ELF-1 (cell line): Measurements from ENCODE around the gene CCT6B.

Experiments
- DNase-seq: peaks from one replicate; pipeline ENCODE4 v3.0.0-alpha.2; 2016; ENCODE audit warnings: low read depth, low spot score

Gene CCT6B

DNA sequence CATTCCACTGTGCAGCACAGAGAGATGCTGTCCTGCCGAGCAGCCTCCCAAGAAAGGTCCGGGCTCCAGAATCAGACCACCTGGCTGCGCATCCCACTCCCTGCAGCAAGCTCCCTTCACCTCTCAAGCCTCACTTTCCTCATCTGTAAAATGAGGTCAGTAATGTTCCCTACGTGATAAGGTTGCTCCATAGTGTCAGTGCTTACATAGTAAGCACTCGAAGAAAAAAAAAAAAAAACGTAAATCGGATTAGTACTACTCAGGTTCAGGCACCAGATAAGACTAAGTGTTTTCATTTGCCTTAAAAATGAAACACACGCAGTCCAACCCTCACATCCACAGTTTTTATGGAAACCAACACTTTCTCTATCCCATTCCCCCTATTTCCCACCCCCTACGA, 76.7 kb downstream of the CCT6B start:
- DNase-seq = no peak

DNA sequence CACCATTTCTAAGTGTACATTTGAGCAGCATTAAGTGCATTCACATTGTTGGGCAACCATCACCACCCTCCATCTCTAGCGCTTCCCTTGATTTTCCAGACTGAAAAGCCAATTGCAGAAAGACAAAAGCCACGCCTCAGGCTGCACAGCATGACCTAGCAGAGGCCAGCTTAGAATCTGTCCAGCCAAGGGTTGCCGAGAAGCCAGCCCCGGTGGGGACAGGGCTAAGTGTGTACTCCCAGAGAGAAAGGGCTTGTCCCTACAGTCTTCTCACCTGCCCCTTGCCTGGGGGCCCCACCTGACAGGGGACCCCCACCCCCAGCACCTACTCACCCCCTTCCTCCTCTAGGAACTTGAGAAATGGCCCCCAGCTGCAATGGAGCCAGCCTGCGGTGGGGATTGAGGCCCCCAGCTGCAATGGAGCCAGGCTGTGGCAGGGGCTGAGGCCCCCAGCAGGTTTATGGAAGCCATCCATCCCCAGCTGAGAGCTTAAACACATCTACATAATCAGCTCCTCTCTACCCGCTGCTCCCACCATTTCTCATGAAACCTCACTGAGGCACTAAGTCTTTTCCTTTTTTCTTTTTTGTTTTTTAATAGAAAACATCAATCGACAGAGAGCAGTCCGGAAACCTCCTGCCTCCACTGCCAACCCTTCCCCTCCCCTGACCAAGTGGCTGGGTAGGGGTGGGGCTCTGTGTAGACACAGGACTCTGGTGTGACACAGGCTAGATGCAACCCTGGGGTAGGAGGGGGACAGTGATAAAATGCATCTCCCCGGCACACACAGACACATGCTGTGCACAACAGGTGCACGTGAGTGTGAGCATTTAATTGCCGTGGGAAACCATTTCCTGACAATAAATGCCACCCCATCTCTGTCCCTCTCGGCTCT, 77.9 kb downstream of the CCT6B start:
- peak; percentile 64 for DNase-seq

DNA sequence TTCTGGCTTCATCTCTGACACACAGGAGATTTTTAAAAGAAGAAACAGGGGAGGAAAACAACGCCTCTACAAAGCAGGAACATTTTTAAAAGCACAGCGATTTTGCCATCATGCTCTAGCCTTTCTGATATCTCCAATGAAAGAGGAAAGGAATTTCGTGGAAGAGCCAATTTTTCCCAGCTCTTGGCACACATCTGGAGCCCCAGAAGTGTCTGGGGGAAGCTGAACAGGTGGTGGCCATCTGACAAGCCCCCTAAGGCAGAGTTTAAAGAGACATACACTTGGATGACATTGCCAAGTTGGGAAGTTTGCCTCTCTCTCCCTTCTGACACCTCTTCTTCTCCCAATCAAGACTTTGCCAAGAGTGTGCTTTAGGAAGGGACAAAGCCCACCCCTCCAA, 82.1 kb downstream of the CCT6B start:
- DNase-seq = no peak
